ENCODE results near the gene ZC2HC1B.
"Not testable (repeated sequence)": the region's sequence is repeated elsewhere in the genome, so short reads cannot be mapped to it uniquely, and the experiment has no call there.

The ZC2HC1B gene

GRCh38 chr6:143843677-143843999, 20.6 kb upstream of the ZC2HC1B start:
- Histone ChIP-seq H2BK5ac (ENCODE audit: low read depth, low read length, poor library complexity, severe bottlenecking) (no peak overlapping the region), H4K8ac (ENCODE audit: low read length) (peak overlapping the region; percentile 78), H2BK120ac (ENCODE audit: low read depth, low read length) (no peak overlapping the region), H2BK15ac (ENCODE audit: low read depth, poor library complexity, severe bottlenecking) (no peak overlapping the region), H3K79me1 (replicated peaks; ENCODE audit: low read length, poor library complexity, severe bottlenecking) (peaks cover 6% of the 10 kb centered on the region), H3K36me3 (ENCODE audit: control insufficient read depth in 1 of 2, insufficient read depth in 2 of 2, low read depth in 1 of 2, low read length in 2 of 2) (peaks cover 11 to 41% of the 10 kb centered on the region in 2 experiments), H2AK5ac (ENCODE audit: low read length, severe bottlenecking) (no peak overlapping the region), H3K14ac (ENCODE audit: low read length in 2 of 2) (peak overlapping the region in 1 of 2 experiments; percentile 98), H3K4me2 (ENCODE audit: low read length, poor library complexity, severe bottlenecking) (peak overlapping the region; percentile 49), H3K27me3 (ENCODE audit: control insufficient read depth in 1 of 2, insufficient read depth in 1 of 2, low read length in 2 of 2) (no peaks in the 10 kb centered on the region), H2AFZ (ENCODE audit: low read depth, low read length) (peak overlapping the region; percentile 96), H2BK12ac (ENCODE audit: low read length in 2 of 2) (no peak overlapping the region), H3K9ac (ENCODE audit: low read length) (peak overlapping the region; percentile 99), H3K27ac (ENCODE audit: low read length, poor library complexity, severe bottlenecking) (peak overlapping the region; percentile 38), H3K4me3 (ENCODE audit: insufficient read depth in 1 of 2, low read depth in 1 of 2, low read length in 2 of 2) (peak overlapping the region; percentile 89 to 96), H3K9me3 (ENCODE audit: control insufficient read depth, low read length) (no peaks in the 10 kb centered on the region), H3K18ac (ENCODE audit: low read depth in 1 of 2, low read length in 2 of 2) (peak overlapping the region in 1 of 2 experiments; percentile 95), H3K4me1 (ENCODE audit: control insufficient read depth, insufficient read depth, low read depth, low read length) (no peaks in the 10 kb centered on the region), H4K91ac (ENCODE audit: low read length) (peak overlapping the region; percentile 25), H3K23ac (ENCODE audit: low read length in 2 of 2) (peak overlapping the region in 1 of 2 experiments; percentile 70), H3K4ac (ENCODE audit: low read depth in 1 of 2, low read length in 2 of 2) (peak overlapping the region; percentile 26 to 83)
- WGBS: under 1% methylated on average over 9 of the region's 9 CpGs
- no peak for DNase-seq

DNA sequence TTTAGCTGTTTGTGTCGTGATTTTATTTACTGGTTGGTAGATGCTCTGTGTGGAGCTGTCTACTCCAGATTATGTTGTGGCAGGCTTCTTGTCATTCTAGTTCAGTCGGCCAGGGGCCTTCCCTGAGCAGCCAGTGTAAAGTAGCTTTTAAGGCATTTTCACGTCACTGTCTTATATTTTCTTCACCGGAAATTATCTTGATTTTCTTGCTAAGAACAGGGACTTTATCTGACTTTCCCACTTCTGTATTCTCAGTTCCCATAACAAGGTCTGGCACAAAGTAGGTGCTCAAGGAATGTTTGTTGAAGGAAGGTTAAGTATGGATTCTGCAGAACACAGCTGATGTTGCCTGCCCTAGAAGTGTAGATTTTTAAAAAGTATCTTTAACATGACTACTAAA, 20.3 kb upstream of the ZC2HC1B start:
- H2BK15ac ChIP-seq (ENCODE audit: low read depth, poor library complexity, severe bottlenecking): no peak overlapping the region
- H3K4ac ChIP-seq (ENCODE audit: low read depth in 1 of 2, low read length in 2 of 2): no peak overlapping the region
- peaks cover 13 to 45% of the 10 kb centered on the region in 2 experiments for H3K36me3 ChIP-seq (ENCODE audit: control insufficient read depth in 1 of 2, insufficient read depth in 2 of 2, low read depth in 1 of 2, low read length in 2 of 2)
- no peak overlapping the region for H3K23ac ChIP-seq (ENCODE audit: low read length in 2 of 2)
- DNase-seq: peak; percentile 45
- peaks cover 7% of the 10 kb centered on the region for H3K79me1 ChIP-seq (replicated peaks; ENCODE audit: low read length, poor library complexity, severe bottlenecking)
- H2BK5ac ChIP-seq (ENCODE audit: low read depth, low read length, poor library complexity, severe bottlenecking): no peak overlapping the region
- no peak overlapping the region for H3K18ac ChIP-seq (ENCODE audit: low read depth in 1 of 2, low read length in 2 of 2)
- H4K91ac ChIP-seq (ENCODE audit: low read length): no peak overlapping the region
- no peaks in the 10 kb centered on the region for H3K27me3 ChIP-seq (ENCODE audit: control insufficient read depth in 1 of 2, insufficient read depth in 1 of 2, low read length in 2 of 2)
- no peak overlapping the region for H3K27ac ChIP-seq (ENCODE audit: low read length, poor library complexity, severe bottlenecking)
- H2AK5ac ChIP-seq (ENCODE audit: low read length, severe bottlenecking): no peak overlapping the region
- H3K9ac ChIP-seq (ENCODE audit: low read length): peak overlapping the region; percentile 99
- no peaks in the 10 kb centered on the region for H3K4me1 ChIP-seq (ENCODE audit: control insufficient read depth, insufficient read depth, low read depth, low read length)
- no peak overlapping the region for H3K14ac ChIP-seq (ENCODE audit: low read length in 2 of 2)
- peak overlapping the region; percentile 49 for H3K4me2 ChIP-seq (ENCODE audit: low read length, poor library complexity, severe bottlenecking)
- H4K8ac ChIP-seq (ENCODE audit: low read length): no peak overlapping the region
- H3K4me3 ChIP-seq (ENCODE audit: insufficient read depth in 1 of 2, low read depth in 1 of 2, low read length in 2 of 2): peak overlapping the region; percentile 89 to 96
- no peak overlapping the region for H2BK12ac ChIP-seq (ENCODE audit: low read length in 2 of 2)
- H3K9me3 ChIP-seq (ENCODE audit: control insufficient read depth, low read length): no peaks in the 10 kb centered on the region
- no peak overlapping the region for H2AFZ ChIP-seq (ENCODE audit: low read depth, low read length)
- 34% methylated on average over 4 of the region's 4 CpGs for WGBS
- no peak overlapping the region for H2BK120ac ChIP-seq (ENCODE audit: low read depth, low read length)

DNA sequence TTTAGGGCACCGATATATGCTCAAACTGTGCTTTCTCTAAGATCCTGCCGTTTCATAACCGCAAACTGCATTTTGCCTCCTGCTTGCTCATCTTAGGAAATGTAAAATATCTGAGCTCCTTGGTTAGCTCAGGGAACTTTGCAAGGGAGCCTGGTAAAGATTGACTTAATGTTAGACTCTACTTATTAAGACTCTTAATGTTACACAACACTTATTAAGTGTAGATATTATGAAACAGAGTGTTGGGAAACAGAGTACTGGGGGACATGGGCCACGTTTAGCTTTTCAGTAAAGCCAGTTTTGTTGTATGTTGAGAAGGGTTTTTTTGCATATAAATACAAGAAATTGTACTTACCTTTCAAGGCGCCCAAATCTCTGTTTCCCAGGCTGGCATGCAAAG, 19.2 kb upstream of the ZC2HC1B start:
- Histone ChIP-seq H4K8ac (ENCODE audit: low read length) (no peak overlapping the region), H3K14ac (ENCODE audit: low read length in 2 of 2) (no peak overlapping the region), H2BK15ac (ENCODE audit: low read depth, poor library complexity, severe bottlenecking) (no peak overlapping the region), H2BK5ac (ENCODE audit: low read depth, low read length, poor library complexity, severe bottlenecking) (no peak overlapping the region), H4K91ac (ENCODE audit: low read length) (no peak overlapping the region), H3K18ac (ENCODE audit: low read depth in 1 of 2, low read length in 2 of 2) (no peak overlapping the region), H3K4me3 (ENCODE audit: insufficient read depth in 1 of 2, low read depth in 1 of 2, low read length in 2 of 2) (no peak overlapping the region), H3K4me1 (ENCODE audit: control insufficient read depth, insufficient read depth, low read depth, low read length) (no peaks in the 10 kb centered on the region), H3K9me3 (ENCODE audit: control insufficient read depth, low read length) (no peaks in the 10 kb centered on the region), H3K79me1 (replicated peaks; ENCODE audit: low read length, poor library complexity, severe bottlenecking) (peaks cover 10% of the 10 kb centered on the region), H3K4ac (ENCODE audit: low read depth in 1 of 2, low read length in 2 of 2) (no peak overlapping the region), H2BK12ac (ENCODE audit: low read length in 2 of 2) (no peak overlapping the region), H2AK5ac (ENCODE audit: low read length, severe bottlenecking) (no peak overlapping the region), H3K4me2 (ENCODE audit: low read length, poor library complexity, severe bottlenecking) (no peak overlapping the region), H3K36me3 (ENCODE audit: control insufficient read depth in 1 of 2, insufficient read depth in 2 of 2, low read depth in 1 of 2, low read length in 2 of 2) (peaks cover 15 to 55% of the 10 kb centered on the region in 2 experiments), H2AFZ (ENCODE audit: low read depth, low read length) (no peak overlapping the region), H3K23ac (ENCODE audit: low read length in 2 of 2) (no peak overlapping the region), H2BK120ac (ENCODE audit: low read depth, low read length) (no peak overlapping the region), H3K27ac (ENCODE audit: low read length, poor library complexity, severe bottlenecking) (no peak overlapping the region), H3K27me3 (ENCODE audit: control insufficient read depth in 1 of 2, insufficient read depth in 1 of 2, low read length in 2 of 2) (no peaks in the 10 kb centered on the region), H3K9ac (ENCODE audit: low read length) (peak overlapping the region; percentile 99)
- DNase-seq: no peak
- WGBS: 100% methylated on average over 4 of the region's 5 CpGs

DNA sequence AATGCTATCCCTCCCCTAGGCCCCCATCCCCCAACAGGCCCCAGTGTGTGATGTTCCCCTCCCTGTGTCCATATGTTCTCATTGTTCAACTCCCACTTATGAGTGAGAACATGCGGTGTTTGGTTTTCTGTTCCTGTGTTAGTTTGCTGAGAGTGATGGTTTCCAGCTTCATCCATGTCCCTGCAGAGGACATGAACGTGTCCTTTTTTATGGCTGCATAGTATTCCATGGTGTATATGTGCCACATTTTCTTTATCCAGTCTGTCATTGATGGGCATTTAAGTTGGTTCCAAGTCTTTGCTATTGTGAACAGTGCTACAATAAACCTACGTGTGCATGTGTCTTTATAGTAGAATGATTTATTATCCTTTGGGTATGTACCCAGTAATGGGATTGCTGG, 12.6 kb upstream of the ZC2HC1B start:
- not testable (repeated sequence) for H3K4me3 ChIP-seq (ENCODE audit: insufficient read depth in 1 of 2, low read depth in 1 of 2, low read length in 2 of 2); H3K4me2 ChIP-seq (ENCODE audit: low read length, poor library complexity, severe bottlenecking); H3K18ac ChIP-seq (ENCODE audit: low read depth in 1 of 2, low read length in 2 of 2); H3K27me3 ChIP-seq (ENCODE audit: control insufficient read depth in 1 of 2, insufficient read depth in 1 of 2, low read length in 2 of 2); H3K14ac ChIP-seq (ENCODE audit: low read length in 2 of 2); H3K4me1 ChIP-seq (ENCODE audit: control insufficient read depth, insufficient read depth, low read depth, low read length); H4K8ac ChIP-seq (ENCODE audit: low read length); H2BK12ac ChIP-seq (ENCODE audit: low read length in 2 of 2); H4K91ac ChIP-seq (ENCODE audit: low read length); H3K23ac ChIP-seq (ENCODE audit: low read length in 2 of 2); H3K4ac ChIP-seq (ENCODE audit: low read depth in 1 of 2, low read length in 2 of 2); H2AFZ ChIP-seq (ENCODE audit: low read depth, low read length); DNase-seq; H3K9ac ChIP-seq (ENCODE audit: low read length); H2BK15ac ChIP-seq (ENCODE audit: low read depth, poor library complexity, severe bottlenecking); H2AK5ac ChIP-seq (ENCODE audit: low read length, severe bottlenecking); H2BK120ac ChIP-seq (ENCODE audit: low read depth, low read length); H2BK5ac ChIP-seq (ENCODE audit: low read depth, low read length, poor library complexity, severe bottlenecking); H3K27ac ChIP-seq (ENCODE audit: low read length, poor library complexity, severe bottlenecking)
- Histone ChIP-seq H3K79me1 (replicated peaks; ENCODE audit: low read length, poor library complexity, severe bottlenecking) (peaks cover 14% of the 10 kb centered on the region), H3K36me3 (ENCODE audit: control insufficient read depth in 1 of 2, insufficient read depth in 2 of 2, low read depth in 1 of 2, low read length in 2 of 2) (peaks cover 15 to 87% of the 10 kb centered on the region in 2 experiments), H3K9me3 (ENCODE audit: control insufficient read depth, low read length) (peaks cover 18% of the 10 kb centered on the region)
- WGBS: 99% methylated on average over 3 of the region's 3 CpGs

Data from mesenchymal stem cell (in vitro differentiated cells and primary cell).